ENCODE results near the gene CA10. TPM values are rescaled to one million over a fixed set of nuclear protein-coding genes. Genes with fewer than 3 reads are reported as not detected.

Gene CA10
- total RNA-seq, 3 donors from 2014 or later: 0.46 to 1.2 (median 0.64) TPM

GRCh38 chr17:51852603-51853002 lies 305.9 kb downstream of the CA10 start:
- Histone ChIP-seq H3K4me1 (ENCODE audit: low read depth) (no peaks in the 10 kb centered on the region), H3K9me3 (no peaks in the 10 kb centered on the region), H3K4me3 (no peak overlapping the region), H3K36me3 (ENCODE audit: low read depth) (no peaks in the 10 kb centered on the region)
- intact Hi-C loops (cut with DNase I, micrococcal nuclease): no loop called here
- DNase-seq (no peak), ATAC-seq (no peak)
- TF ChIP-seq, protein P1, sequence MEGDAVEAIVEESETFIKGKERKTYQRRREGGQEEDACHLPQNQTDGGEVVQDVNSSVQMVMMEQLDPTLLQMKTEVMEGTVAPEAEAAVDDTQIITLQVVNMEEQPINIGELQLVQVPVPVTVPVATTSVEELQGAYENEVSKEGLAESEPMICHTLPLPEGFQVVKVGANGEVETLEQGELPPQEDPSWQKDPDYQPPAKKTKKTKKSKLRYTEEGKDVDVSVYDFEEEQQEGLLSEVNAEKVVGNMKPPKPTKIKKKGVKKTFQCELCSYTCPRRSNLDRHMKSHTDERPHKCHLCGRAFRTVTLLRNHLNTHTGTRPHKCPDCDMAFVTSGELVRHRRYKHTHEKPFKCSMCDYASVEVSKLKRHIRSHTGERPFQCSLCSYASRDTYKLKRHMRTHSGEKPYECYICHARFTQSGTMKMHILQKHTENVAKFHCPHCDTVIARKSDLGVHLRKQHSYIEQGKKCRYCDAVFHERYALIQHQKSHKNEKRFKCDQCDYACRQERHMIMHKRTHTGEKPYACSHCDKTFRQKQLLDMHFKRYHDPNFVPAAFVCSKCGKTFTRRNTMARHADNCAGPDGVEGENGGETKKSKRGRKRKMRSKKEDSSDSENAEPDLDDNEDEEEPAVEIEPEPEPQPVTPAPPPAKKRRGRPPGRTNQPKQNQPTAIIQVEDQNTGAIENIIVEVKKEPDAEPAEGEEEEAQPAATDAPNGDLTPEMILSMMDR (IDR thresholded peaks at IDR 0.05): no peak

DNA sequence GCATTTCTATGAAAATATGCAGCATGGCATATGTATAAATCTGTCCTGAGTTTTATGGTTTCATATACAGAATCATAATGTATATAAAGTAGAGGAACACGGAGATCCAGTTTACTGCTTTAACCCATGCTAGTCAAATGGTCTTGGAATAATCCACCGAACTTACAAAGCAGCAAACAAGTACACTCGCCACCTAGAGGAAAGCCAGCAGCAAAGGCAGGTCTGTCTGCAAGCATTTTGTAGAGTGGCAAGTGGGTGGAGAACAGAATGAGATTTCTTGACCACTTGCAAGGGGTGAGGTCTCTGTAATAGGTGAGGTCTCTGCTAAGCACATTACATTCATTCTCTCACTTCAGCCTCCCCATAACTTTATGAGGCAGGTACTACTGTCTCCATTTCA lies 308.3 kb downstream of the CA10 start:
- no peaks in the 10 kb centered on the region for H3K9me3 ChIP-seq
- DNase-seq (peak in 1 of 3 donors; percentile 3), ATAC-seq (peak; percentile 41)
- H3K36me3 ChIP-seq (ENCODE audit: low read depth): no peaks in the 10 kb centered on the region
- intact Hi-C loops (cut with DNase I, micrococcal nuclease): no loop called here
- H3K4me3 ChIP-seq: no peak overlapping the region
- TF ChIP-seq, protein P1 (IDR thresholded peaks at IDR 0.05): no peak
- no peaks in the 10 kb centered on the region for H3K4me1 ChIP-seq (ENCODE audit: low read depth)

GRCh38 chr17:51848451-51848850 lies 310.1 kb downstream of the CA10 start:
- no peaks in the 10 kb centered on the region for H3K4me1 ChIP-seq (ENCODE audit: low read depth)
- H3K4me3 ChIP-seq: no peak overlapping the region
- DNase-seq (no peak), ATAC-seq (no peak)
- no peaks in the 10 kb centered on the region for H3K9me3 ChIP-seq
- intact Hi-C loops (cut with DNase I, micrococcal nuclease): no loop called here
- no peaks in the 10 kb centered on the region for H3K36me3 ChIP-seq (ENCODE audit: low read depth)
- TF ChIP-seq, protein P1 (IDR thresholded peaks at IDR 0.05): no peak

DNA sequence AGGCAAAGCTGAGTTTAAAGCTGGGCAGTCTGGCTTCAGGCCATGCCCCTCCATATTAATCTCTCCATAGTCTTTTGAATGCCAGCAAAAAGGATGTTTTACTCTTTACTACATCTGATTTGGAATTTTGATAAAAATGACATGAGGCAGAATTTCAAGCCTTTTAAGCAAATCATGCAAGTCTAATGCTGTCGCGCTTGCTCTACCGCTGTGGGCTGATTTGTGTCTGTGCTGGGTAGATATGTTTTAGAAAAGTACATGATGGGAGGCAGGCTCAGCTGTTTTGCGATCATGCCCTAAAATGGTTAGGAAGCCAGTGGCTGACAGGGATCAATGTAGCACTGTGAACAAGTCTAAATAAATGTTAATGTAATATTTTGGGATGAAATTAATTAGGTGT lies 311.9 kb downstream of the CA10 start:
- Histone ChIP-seq H3K36me3 (ENCODE audit: low read depth) (no peaks in the 10 kb centered on the region), H3K4me1 (ENCODE audit: low read depth) (no peaks in the 10 kb centered on the region), H3K4me3 (no peak overlapping the region), H3K9me3 (no peaks in the 10 kb centered on the region)
- ATAC-seq: no peak
- intact Hi-C loops (cut with DNase I, micrococcal nuclease): no loop called here
- TF ChIP-seq, protein P1 (IDR thresholded peaks at IDR 0.05): no peak
- DNase-seq: no peak

DNA sequence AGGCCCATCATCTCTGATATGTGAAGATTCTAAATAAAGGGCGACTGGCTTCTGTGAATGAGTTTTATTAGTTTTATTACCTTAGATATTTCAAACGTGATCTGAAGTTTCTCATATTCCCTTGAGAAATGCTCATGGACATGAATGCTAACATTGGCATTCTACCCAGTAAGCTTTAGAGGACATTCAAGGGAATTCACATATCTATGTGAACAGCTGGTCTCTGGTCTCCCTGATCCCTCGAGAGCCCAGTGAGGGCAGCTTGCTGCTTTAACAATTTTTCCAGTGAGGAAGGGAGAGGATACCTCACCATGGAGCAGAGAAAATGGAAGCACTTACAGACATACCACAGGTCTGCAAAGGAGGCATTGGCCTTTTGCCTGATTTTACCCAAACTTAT lies 312.7 kb downstream of the CA10 start:
- Histone ChIP-seq H3K9me3 (no peaks in the 10 kb centered on the region), H3K4me1 (ENCODE audit: low read depth) (no peaks in the 10 kb centered on the region), H3K36me3 (ENCODE audit: low read depth) (no peaks in the 10 kb centered on the region), H3K4me3 (no peak overlapping the region)
- TF ChIP-seq, protein P1 (IDR thresholded peaks at IDR 0.05): no peak
- intact Hi-C loops (cut with DNase I, micrococcal nuclease): no loop called here
- DNase-seq: no peak
- ATAC-seq: no peak

DNA sequence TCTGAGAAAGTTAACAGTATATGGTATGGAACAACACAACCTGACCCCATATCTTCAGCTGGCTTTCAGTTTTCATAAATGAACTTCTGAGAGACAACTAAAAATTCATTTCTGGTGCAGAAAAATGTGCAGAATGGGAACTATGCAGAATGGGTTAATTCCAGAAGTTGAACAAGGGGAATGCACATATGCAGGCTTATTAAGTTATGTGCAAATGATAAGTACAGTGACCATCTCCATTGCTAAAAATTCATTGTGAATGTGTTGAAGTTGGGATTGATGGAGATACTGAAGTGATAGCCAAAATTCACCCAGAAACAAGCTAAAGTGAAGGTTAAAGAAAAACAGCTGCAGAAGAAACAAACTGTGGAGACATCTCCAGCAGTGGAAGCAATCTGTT lies 315.8 kb downstream of the CA10 start:
- Histone ChIP-seq H3K9me3 (no peaks in the 10 kb centered on the region), H3K36me3 (ENCODE audit: low read depth) (no peaks in the 10 kb centered on the region), H3K4me3 (no peak overlapping the region), H3K4me1 (ENCODE audit: low read depth) (no peaks in the 10 kb centered on the region)
- intact Hi-C loops (cut with DNase I, micrococcal nuclease): no loop called here
- TF ChIP-seq, protein P1 (IDR thresholded peaks at IDR 0.05): no peak
- no peak for DNase-seq
- no peak for ATAC-seq
